Gastroesophageal sphincter (tissue), 3 donors: ENCODE measurements around the gene OPN4.

Experiments
- EP300 ChIP-seq: sonication (generic); formaldehyde crosslinking; IDR thresholded peaks from one replicate; pipeline ENCODE4 v1.6.1; 2017; ENCODE audit warnings: antibody characterized with exemption, mild to moderate bottlenecking
- TF ChIP-seq, protein P1 (sequence below), 4 experiments: fragments of 200-600 bp in 2 of 4; fragments of 450-650 bp in 2 of 4; sonication (generic) in 1 of 4; IDR thresholded peaks; one replicate each; pipeline ENCODE4 v1.5.1; 2017 to 2019; ENCODE audit warnings: antibody characterized with exemption in 4 of 4, mild to moderate bottlenecking in 2 of 4, moderate library complexity in 2 of 4

DNA sequence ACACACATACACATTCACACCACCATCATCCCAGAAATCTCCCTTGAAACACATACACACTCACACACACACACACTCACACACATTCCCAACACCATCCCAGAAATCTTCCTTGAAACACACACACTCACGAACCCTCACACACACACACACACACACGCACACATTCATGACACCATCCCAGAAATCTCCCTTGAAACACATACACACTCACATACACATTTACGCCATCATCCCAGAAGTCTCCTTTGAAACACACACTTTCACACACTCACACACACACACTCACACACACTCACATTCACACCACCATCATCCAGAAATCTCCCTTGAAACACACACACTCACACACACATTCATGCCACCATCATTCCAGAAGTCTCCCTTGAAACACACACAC lies 360 bp upstream of the OPN4 start:
- TF ChIP-seq, protein P1, sequence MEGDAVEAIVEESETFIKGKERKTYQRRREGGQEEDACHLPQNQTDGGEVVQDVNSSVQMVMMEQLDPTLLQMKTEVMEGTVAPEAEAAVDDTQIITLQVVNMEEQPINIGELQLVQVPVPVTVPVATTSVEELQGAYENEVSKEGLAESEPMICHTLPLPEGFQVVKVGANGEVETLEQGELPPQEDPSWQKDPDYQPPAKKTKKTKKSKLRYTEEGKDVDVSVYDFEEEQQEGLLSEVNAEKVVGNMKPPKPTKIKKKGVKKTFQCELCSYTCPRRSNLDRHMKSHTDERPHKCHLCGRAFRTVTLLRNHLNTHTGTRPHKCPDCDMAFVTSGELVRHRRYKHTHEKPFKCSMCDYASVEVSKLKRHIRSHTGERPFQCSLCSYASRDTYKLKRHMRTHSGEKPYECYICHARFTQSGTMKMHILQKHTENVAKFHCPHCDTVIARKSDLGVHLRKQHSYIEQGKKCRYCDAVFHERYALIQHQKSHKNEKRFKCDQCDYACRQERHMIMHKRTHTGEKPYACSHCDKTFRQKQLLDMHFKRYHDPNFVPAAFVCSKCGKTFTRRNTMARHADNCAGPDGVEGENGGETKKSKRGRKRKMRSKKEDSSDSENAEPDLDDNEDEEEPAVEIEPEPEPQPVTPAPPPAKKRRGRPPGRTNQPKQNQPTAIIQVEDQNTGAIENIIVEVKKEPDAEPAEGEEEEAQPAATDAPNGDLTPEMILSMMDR (IDR thresholded peaks at IDR 0.05), result no peak
- no peak for TF ChIP-seq EP300
